GM10248 (cell line): ENCODE data around the gene HTT.

ENCODE experiments used
- CTCF ChIA-PET: fragments of 300-600 bp; sonication (Branson Sonifier 250); formaldehyde crosslinking; extraction: SDS; loops from one replicate; lab custom pipeline; 2021; ENCODE audit warnings: antibody characterized with exemption; lab: Yijun Ruan, JAX
- POLR2A ChIA-PET: fragments of 350-650 bp; sonication (Branson Sonifier 250); formaldehyde crosslinking; extraction: SDS; loops from one replicate; lab custom pipeline; 2020; ENCODE audit warnings: antibody characterized with exemption; lab: Yijun Ruan, JAX
- DNase-seq: peaks from one replicate; pipeline ENCODE4 v3.0.0; 2012; ENCODE audit errors: extremely low spot score
- TF ChIP-seq, protein P1 (sequence below): IDR thresholded peaks from 2 replicates; pipeline ENCODE4 v1.5.1; 2012; ENCODE audit warnings: mild to moderate bottlenecking, low read depth; ENCODE audit errors: extremely low read depth, missing control alignments, control extremely low read depth

Gene HTT

DNA sequence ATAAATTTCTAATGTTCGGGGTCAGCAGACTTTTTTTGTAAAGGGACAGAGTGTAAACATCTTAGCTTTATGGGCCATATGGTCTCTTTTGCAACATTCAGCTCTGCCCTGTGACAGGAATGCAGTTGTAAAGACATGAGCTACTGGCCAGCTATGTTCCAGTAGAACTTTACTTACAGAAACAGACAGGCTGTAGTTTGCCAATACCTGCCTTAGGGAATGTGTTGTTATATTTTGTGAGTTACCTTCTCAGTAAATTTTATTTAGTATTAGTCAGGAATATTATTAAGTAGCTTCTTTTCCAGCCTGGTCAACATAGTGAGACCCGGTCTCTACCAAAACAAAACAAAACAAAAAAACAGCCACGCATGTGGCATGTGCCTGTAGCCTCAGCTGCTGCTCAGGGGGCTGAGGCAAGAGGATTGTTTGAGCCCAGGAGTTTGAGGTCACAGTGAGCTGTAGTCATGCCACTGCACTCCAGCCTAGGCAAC, 48.7 kb downstream of the HTT start:
- TF ChIP-seq, protein P1, sequence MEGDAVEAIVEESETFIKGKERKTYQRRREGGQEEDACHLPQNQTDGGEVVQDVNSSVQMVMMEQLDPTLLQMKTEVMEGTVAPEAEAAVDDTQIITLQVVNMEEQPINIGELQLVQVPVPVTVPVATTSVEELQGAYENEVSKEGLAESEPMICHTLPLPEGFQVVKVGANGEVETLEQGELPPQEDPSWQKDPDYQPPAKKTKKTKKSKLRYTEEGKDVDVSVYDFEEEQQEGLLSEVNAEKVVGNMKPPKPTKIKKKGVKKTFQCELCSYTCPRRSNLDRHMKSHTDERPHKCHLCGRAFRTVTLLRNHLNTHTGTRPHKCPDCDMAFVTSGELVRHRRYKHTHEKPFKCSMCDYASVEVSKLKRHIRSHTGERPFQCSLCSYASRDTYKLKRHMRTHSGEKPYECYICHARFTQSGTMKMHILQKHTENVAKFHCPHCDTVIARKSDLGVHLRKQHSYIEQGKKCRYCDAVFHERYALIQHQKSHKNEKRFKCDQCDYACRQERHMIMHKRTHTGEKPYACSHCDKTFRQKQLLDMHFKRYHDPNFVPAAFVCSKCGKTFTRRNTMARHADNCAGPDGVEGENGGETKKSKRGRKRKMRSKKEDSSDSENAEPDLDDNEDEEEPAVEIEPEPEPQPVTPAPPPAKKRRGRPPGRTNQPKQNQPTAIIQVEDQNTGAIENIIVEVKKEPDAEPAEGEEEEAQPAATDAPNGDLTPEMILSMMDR, result no peak
- CTCF ChIA-PET, result interaction anchor here (0.9 to 3.4 kb wide), 8 partner anchors 10 to 357 kb away, joined by 3 to 21 read pairs (median 3); no protein-coding TSS in a partner anchor
- DNase-seq, result no peak
- POLR2A ChIA-PET, result interaction anchor here (0.6 kb wide), 1 partner anchor 254 kb away, joined by 3 read pairs; no protein-coding TSS in a partner anchor

DNA sequence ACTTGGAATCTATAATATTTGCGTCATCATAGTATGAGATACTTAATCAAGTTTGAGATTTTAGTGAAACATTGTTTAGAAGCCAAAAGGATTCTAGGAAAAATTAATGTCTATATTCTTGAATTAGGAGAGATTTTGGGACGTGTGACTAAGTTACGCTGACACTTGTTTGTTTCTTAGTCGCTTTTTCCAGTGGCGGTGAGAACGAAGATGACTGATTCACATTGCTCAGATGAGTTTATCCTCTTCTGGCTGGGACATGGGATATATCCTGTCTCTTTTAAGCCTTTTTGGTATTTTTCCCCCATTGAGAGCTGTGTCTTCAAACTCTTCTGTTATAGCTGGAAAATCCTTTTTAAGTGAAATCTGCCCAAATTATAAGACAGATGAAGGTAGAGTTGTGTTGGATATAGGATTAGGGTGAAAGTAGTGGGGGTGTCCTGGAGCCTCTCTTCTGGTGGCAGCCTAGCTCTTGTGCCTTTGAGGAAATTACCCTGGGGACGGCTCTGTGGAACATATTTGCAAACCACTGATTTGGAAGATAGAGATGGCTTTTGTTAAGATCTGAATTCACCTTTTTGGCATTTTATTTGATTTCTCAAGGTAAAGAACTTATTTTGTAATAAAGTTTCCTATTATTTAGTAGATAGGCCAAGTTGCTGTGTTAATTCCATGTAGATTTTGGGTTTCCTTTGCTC, 49.7 kb downstream of the HTT start:
- no peak for DNase-seq
- TF ChIP-seq, protein P1, result no peak
- POLR2A ChIA-PET, result interaction anchor here (0.6 kb wide), 1 partner anchor 253 kb away, joined by 3 read pairs; no protein-coding TSS in a partner anchor
- CTCF ChIA-PET, result no interaction called here

DNA sequence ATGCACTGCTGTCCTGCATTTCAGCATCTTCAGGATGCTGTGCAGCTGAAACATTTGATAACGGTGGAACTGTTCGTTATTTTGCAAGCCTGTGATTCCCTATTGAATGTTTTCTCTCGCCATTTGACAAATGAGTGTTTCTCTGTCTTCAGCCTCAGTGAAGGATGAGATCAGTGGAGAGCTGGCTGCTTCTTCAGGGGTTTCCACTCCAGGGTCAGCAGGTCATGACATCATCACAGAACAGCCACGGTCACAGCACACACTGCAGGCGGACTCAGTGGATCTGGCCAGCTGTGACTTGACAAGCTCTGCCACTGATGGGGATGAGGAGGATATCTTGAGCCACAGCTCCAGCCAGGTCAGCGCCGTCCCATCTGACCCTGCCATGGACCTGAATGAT, 52.6 kb downstream of the HTT start:
- DNase-seq, result no peak
- ChIA-PET CTCF (interaction anchor here (0.8 to 1.6 kb wide), 4 partner anchors 9 to 20 kb away, joined by 3 to 7 read pairs (median 4); no protein-coding TSS in a partner anchor), POLR2A (no interaction called here)
- TF ChIP-seq, protein P1, result no peak

DNA sequence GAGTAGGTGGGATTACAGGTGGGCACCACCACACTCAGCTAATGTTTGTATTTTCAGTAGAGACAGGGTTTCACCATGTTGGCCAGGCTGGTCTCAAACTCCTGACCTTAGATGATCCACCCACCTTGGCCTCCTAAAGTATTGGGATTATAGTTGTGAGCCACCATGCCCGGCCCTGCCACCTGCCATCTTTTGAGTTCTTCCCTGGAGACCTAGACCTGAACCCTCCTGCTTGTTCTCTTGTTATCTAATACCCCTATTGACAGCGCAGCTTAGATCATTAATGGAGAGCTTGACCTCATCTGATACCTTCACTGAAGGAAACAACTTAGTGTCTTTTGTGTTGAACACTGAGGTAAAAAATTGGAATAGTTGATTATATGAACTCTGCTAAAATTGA, 53.6 kb downstream of the HTT start:
- CTCF ChIA-PET, result interaction anchor here (0.8 kb wide), 1 partner anchor 13 kb away, joined by 3 read pairs; no protein-coding TSS in a partner anchor
- DNase-seq, result no peak
- TF ChIP-seq, protein P1, result no peak
- POLR2A ChIA-PET, result no interaction called here

DNA sequence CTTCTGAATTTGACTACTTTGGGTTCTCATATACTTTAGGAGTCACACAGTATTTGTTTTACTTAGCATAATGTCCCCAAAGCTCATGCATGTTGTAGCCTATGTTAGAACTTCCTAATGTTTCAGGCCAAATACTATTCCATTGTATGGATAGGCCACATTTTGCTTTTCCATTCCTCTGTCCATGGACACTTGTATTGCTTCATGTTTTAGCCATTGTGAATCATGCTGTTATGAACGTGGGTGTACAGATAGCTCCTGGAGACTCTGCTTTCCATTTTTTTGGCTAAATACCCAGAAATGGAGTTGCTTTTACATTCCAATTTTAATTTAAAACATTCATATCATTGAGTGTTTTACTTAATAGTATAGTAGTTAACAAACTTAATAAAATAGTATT, 54.5 kb downstream of the HTT start:
- TF ChIP-seq, protein P1, result no peak
- no peak for DNase-seq
- ChIA-PET CTCF (interaction anchor here (1.4 to 2.0 kb wide), 5 partner anchors 12 to 73 kb away, joined by 3 to 6 read pairs (median 3); no protein-coding TSS in a partner anchor), POLR2A (no interaction called here)

DNA sequence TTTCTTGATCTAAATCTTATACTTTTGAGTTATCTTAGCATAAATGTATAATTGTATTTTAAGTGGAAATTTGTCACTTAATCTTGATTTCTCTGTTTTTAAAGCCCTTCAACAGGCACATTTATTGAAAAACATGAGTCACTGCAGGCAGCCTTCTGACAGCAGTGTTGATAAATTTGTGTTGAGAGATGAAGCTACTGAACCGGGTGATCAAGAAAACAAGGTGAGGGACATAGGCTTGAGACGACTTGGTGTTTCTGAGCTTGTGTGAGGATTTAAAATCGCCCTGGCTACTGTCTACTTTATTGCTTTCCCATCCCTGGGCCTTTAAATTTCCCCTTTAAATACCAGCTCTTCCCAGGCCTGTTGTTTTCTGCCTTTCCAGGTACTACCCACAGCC, 55.7 kb downstream of the HTT start:
- TF ChIP-seq, protein P1, result no peak
- ChIA-PET POLR2A (interaction anchor here (0.6 kb wide), 1 partner anchor 8 kb away, joined by 3 read pairs; no protein-coding TSS in a partner anchor), CTCF (interaction anchor here (1.3 to 2.0 kb wide), 6 partner anchors 11 to 72 kb away, joined by 3 to 6 read pairs (median 3); no protein-coding TSS in a partner anchor)
- no peak for DNase-seq
